GM21515 (cell line): Measurements from ENCODE around the gene SIPA1L3.

Experiments used
- ATAC-seq: cut with Tn5 transposase; IDR thresholded peaks from one replicate; pipeline ENCODE4 v1.9.1; 2021; ENCODE audit not compliant: unreplicated experiment

The SIPA1L3 gene

DNA sequence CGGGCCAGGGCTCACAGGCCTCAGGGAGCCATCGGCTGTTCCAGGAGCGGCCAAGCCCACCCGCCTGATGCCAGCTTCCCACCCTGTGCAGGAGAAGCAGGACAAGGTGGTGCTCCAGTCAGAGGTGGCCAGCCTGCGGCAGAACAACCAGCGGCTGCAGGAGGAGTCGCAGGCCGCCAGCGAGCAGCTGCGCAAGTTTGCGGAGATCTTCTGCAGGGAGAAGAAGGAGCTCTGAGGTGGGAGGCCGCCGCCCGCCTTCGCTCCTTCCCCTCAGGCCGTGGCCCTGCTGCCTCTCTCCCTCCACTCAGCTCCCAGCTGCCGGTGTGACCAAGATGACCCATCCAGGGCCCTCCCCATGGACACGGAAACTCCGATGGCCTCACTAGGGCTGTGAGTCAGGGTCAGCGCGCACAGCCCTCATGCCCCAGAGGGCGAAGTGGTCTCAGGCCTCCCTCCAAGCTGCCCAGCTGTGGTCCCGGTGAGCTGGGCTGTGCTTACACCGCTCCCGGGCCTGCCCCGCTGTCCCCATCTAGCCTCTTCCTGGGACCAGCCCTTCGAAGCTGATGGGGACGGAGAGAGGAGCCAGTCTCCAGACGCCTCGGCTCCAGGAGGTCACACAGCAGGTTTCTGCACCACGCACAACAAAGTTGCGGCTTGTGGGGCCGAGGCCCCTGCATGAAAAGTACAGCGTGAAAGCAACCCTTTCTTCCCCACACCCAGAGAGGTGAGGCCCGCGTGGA, 299.2 kb downstream of the SIPA1L3 start:
- no peak for ATAC-seq

DNA sequence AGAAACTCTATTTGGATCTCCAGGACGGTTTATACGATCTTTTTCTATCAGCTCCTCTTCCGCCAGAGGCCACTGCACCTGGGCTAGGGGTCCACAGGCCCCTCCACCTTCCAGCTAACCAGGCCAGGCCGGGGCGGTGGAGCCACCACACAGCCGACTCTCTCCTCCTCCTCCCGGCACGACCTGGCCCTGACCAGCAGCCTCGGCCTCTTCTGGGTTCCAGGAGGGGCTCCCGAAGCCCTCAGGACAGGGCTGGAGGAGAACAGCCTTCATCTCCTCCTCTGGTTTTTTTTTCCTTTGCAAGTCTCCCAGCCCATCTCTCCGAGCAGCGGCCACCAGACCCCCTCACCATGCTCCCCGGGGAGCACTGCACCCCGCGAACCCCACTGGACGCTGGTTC, 299.9 kb downstream of the SIPA1L3 start:
- no peak for ATAC-seq

GRCh38 chr19:38207543-38207942, 300.5 kb downstream of the SIPA1L3 start:
- ATAC-seq = no peak

GRCh38 chr19:38208571-38208970, 301.6 kb downstream of the SIPA1L3 start:
- ATAC-seq = no peak

- ATAC-seq = no peak
Observed at GRCh38 chr19:38209152-38209551, 302.1 kb downstream of the SIPA1L3 start.

DNA sequence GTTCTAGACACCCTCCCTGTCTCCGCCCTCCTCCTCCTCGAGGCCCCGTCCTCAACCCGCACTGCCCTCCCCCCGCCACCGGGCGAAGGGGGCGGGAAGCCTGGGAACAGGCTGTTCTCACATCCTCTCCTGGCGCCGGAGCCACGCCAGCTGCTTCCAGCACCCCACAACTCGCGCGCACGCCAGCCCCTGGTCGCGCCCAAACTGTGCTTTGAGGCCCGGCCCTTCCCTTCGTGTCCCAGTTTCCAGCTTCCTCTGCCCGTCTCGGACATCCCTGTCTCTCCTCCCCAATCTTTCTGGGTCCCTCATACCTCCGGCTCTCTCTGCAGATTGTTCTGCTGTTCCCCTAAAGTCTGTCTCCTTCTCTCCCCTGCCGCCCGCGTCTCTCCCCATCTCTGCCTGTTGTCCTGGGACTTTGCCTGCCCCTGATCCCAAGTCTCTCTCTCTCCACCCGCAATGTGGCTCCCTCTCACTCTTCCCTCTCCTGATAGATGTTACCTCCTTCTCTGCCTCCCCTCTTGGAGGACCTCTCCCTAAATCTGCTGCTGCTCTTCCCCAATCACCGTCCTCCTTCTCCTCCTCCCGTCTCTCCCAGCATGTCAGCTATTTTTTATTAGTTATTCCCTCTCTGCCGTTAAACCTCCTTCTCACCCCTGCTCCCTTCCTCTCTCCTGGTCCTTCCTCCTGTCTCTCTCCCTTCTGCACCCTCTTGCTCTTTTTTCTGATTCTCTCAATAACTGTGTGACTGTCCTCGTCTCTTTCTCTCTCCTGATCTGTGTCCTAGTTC, 302.9 kb downstream of the SIPA1L3 start:
- no peak for ATAC-seq

- no peak for ATAC-seq
Observed at GRCh38 chr19:38210458-38210987, 303.5 kb downstream of the SIPA1L3 start.

- ATAC-seq = no peak
Observed at GRCh38 chr19:38211151-38211591, 304.2 kb downstream of the SIPA1L3 start.

DNA sequence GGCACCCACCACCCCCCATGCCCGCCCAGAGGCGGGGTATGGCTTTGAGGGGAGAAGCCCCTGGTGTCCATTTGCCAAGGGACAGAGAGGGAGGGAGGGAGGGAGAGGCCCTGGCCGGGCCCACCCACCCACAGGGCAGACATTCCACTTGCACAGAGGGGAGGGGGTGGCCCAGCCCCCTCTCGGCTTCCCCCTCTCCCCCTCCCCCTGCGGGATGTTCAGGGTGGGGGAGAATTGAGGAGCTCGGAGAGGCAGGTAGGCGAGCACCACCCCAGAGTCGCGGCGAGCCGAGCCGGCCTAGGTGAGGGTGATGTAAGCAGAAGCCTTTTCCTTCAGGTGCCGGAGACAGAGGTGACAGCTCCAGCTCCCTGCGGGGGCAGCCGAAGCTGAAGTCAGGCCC, 304.8 kb downstream of the SIPA1L3 start:
- no peak for ATAC-seq

- no peak for ATAC-seq
Observed at GRCh38 chr19:38213469-38213868, 306.5 kb downstream of the SIPA1L3 start.

DNA sequence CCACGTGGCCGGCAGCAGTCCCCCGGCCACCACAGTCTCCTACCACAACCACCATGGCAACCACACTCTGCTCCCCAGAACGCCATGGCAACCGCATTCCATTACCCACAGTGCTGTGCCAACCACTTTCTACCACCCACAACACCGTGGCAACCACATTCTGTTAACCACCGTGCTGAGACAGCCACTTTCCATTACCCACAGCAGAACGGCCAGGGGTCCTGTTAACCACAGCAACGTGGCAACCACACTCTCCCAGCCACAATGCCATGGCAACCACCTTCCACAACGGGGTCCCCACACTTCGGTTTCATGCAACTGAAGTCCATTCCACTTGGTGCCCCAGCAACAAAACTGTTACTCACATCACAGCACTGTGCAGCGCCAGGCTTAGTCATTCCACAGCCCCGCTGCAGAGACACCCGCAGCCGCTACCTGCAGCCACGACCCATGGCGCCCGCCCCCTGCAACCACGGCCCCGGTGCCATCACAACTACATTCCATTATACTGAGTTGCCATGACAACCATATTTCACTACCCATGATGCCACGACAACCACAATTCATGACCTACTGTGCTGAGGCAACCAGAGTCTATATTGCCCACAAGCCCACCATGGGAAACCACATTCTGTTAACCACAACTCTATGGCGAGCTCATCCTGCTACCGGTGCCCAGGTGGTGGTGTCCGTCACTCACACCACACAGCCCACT, 307.1 kb downstream of the SIPA1L3 start:
- no peak for ATAC-seq

DNA sequence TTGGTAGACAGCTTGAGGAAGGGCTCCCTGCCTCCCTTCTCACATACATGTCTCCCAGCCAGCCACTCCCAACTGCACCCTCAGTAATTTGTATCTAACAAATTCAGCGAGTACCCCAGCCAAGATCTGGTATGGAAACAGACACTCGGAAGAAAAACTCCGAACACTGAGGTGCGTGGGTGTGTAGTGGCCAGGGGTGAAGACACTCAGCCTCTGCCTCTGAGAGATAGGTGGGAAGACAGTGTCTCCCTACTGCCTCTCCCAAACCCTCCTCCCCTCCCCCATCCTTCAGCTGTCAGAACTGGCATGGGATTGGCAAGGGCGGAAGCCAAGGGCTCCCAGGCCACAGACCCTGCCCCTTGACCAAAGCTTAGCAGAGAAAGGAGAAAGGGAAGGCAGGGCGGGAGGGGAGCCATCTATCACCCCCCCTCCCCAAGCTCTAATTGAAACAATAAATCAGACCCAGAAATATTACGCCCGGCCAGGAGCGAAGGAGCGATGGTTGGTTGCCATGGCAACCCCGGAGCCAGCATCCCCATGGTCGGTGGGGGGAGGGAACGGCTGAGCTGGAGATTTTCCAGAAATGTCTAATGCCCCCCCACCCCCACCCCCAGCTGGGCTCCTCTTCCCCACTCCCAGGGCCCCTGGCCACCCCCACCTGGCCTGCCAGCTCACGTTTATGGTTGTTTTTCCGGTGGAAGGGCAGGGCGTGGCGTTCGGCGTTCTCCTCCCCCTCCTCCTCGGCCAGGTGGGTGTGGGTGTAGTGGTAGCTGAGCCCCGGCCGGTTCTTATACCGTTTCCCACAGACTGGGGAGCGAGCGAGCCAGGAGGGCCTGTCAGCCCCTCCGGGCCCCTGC, 310.0 kb downstream of the SIPA1L3 start:
- ATAC-seq = no peak

- no peak for ATAC-seq
Observed at GRCh38 chr19:38218204-38218603, 311.2 kb downstream of the SIPA1L3 start.

DNA sequence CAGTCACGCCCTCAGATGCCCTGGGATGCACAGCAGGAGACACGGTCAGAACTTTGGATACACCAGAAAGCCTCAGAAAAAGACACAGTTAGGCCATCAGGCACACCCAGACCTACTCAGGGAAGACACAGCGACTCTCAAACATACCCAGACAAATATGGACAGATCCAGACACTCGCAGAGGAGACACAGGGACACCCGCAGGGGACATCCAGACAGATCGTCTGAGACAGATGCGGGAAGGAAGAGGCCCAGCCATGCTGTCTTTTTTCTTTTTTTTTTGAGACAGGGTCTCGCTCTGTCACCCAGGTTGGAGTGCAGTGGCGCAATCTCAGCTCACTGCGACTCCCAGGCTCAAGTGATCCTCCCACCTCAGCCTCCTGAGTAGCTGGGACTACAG, 312.2 kb downstream of the SIPA1L3 start:
- ATAC-seq = no peak

DNA sequence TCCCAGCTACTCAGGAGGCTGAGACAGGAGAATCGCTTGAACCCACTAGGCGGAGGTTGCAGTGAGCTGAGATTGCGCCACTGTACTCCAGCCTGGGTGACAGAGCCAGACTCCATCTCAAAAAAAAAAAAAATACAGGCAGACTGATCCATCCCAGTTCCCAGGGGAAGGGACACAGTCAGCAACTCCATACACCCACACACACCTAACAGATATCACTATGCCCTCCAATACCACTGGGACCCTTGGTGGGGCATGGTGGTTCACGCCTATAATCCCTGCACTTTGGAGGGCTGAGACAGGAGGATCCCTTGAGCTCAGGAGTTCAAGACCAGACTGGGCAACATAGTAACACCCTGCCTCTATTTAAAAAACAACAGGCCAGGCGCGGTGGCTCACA, 314.4 kb downstream of the SIPA1L3 start:
- no peak for ATAC-seq

GRCh38 chr19:38221919-38222830, 315.2 kb downstream of the SIPA1L3 start:
- no peak for ATAC-seq

DNA sequence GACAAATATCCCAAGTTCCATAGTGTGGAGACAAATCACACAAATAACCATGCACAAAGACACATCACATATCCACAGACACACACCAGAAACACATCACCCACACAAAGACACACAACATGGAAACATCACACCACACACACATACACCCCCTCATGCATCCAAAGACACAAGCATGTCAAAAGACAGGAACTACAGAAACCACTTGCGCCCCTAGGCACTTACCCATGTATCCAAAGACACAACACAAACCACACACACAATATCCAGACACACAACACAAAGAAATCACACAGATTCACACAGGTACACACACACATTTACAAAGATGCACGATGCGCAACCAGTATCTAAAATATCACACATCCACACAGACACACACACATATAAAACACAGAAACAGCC, 316.1 kb downstream of the SIPA1L3 start:
- no peak for ATAC-seq

GRCh38 chr19:38223617-38224013, 316.6 kb downstream of the SIPA1L3 start:
- ATAC-seq = no peak

- no peak for ATAC-seq
Observed at GRCh38 chr19:38224014-38224862, 317.2 kb downstream of the SIPA1L3 start, which contains the start of gene DPF1. Gene DPF1 (minus strand): TSS chr19:38224222. CDS start chr19:38224142, 80 bp downstream.
